Measurements from ENCODE around the gene CD22. TPM values are rescaled to one million over a fixed set of nuclear protein-coding genes. Genes with fewer than 3 reads are reported as not detected.
A peak's percentile ranks its signal among the peaks of the same experiment; 100 is the strongest.

CD22 gene
- total RNA-seq, 4 donors from 2014 or later: not detected

DNA sequence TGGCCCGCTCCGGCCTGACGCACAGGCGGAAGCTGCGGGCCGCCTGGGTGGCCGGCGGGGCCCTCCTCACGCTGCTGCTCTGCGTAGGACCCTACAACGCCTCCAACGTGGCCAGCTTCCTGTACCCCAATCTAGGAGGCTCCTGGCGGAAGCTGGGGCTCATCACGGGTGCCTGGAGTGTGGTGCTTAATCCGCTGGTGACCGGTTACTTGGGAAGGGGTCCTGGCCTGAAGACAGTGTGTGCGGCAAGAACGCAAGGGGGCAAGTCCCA, 23.1 kb downstream of the CD22 start:
- Histone ChIP-seq H3K36me3 (no peaks in the 10 kb centered on the region), H3K9me3 (no peaks in the 10 kb centered on the region), H3K4me3 (no peak overlapping the region), H3K4me1 (peaks cover 8% of the 10 kb centered on the region), H3K27me3 (peaks cover 20% of the 10 kb centered on the region), H3K27ac (no peak overlapping the region)
- no peak for TF ChIP-seq EP300 (IDR thresholded peaks at IDR 0.05)
- TF ChIP-seq, protein P1, sequence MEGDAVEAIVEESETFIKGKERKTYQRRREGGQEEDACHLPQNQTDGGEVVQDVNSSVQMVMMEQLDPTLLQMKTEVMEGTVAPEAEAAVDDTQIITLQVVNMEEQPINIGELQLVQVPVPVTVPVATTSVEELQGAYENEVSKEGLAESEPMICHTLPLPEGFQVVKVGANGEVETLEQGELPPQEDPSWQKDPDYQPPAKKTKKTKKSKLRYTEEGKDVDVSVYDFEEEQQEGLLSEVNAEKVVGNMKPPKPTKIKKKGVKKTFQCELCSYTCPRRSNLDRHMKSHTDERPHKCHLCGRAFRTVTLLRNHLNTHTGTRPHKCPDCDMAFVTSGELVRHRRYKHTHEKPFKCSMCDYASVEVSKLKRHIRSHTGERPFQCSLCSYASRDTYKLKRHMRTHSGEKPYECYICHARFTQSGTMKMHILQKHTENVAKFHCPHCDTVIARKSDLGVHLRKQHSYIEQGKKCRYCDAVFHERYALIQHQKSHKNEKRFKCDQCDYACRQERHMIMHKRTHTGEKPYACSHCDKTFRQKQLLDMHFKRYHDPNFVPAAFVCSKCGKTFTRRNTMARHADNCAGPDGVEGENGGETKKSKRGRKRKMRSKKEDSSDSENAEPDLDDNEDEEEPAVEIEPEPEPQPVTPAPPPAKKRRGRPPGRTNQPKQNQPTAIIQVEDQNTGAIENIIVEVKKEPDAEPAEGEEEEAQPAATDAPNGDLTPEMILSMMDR (IDR thresholded peaks at IDR 0.05): no peak
- no peak for TF ChIP-seq POLR2AphosphoS5 (IDR thresholded peaks at IDR 0.05)
- no peak for TF ChIP-seq POLR2A (IDR thresholded peaks at IDR 0.05)
- DNase-seq (ENCODE audit: low spot score in 2 of 2): no peak
- WGBS: 79% methylated on average over 14 of the region's 18 CpGs

DNA sequence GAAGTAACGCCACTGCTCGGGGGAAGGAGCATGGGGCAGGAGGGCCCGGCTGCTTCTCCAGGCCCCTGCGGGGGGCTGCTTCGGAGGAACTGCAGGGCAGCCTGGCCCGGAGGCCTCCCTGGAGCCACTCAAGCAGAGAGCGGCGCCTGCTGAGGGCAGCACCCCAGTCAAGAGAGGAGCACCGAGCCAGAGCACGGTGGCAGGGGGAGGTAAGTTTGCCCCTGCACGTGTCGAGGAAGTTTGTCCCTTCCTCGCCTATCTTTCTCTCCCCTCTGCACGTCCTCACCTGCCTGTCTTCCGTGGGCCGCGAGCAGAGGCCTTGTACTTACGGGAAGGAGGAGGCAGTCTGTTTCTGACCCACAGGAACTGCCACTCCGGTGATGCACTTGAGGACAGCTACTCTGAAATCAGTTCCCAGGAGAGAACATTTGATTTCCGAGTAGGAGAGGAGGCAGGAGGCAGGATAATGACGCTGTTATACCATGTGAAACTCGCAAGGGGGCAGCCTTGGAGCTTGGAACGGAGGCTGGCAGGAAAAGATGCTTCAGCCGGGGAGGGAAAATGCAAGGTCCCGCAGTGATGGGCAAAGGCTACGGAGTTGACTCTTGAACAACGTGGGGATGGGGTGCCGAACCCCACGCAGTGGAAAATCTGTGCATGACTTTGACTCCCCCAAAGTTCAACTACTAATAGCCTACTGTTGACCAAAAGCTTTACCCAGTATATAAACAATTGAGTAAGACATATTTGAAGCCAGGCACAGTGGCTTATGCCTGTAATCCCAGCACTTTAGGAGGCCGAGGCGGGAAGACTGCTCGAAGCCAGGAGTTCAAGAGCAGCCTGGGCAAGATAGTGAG, 23.7 kb downstream of the CD22 start:
- peaks cover 10% of the 10 kb centered on the region for H3K4me1 ChIP-seq
- DNase-seq (ENCODE audit: low spot score in 2 of 2): peak in 1 of 2 donors; percentile 70
- H3K36me3 ChIP-seq: no peaks in the 10 kb centered on the region
- TF ChIP-seq, protein P1 (IDR thresholded peaks at IDR 0.05): peak; percentile 75 to 81
- TF ChIP-seq POLR2AphosphoS5 (IDR thresholded peaks at IDR 0.05): no peak
- H3K9me3 ChIP-seq: no peaks in the 10 kb centered on the region
- H3K4me3 ChIP-seq: no peak overlapping the region
- 20% methylated on average over 25 of the region's 32 CpGs for WGBS
- peaks cover 21% of the 10 kb centered on the region for H3K27me3 ChIP-seq
- no peak overlapping the region for H3K27ac ChIP-seq

DNA sequence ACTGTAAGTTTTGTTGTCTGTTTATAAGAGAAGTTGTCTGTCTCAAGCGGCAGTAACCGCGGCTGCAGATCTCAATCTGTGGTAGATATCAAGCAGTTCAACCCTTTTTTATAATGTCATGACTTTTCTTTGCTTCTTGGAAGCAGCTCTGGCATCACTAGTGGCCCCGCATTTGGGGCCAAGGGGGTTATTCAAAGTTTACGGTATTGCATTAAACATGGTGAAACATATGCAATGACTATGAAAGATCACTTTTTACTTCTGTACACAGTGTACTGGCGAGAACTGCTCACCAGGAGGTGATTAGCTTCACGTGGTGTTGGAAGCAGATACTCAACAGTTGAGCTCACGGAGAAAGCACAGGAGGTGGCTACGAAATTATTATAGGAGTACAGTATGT, 24.6 kb downstream of the CD22 start:
- H3K36me3 ChIP-seq: no peaks in the 10 kb centered on the region
- peaks cover 28% of the 10 kb centered on the region for H3K27me3 ChIP-seq
- H3K4me3 ChIP-seq: no peak overlapping the region
- peaks cover 17% of the 10 kb centered on the region for H3K4me1 ChIP-seq
- peak in 1 of 2 donors; percentile 20 for DNase-seq (ENCODE audit: low spot score in 2 of 2)
- WGBS: 64% methylated on average over 9 of the region's 9 CpGs
- H3K9me3 ChIP-seq: no peaks in the 10 kb centered on the region
- no peak for TF ChIP-seq EP300 (IDR thresholded peaks at IDR 0.05)
- TF ChIP-seq POLR2A (IDR thresholded peaks at IDR 0.05): no peak
- TF ChIP-seq POLR2AphosphoS5 (IDR thresholded peaks at IDR 0.05): no peak
- TF ChIP-seq, protein P1 (IDR thresholded peaks at IDR 0.05): no peak
- H3K27ac ChIP-seq: no peak overlapping the region

DNA sequence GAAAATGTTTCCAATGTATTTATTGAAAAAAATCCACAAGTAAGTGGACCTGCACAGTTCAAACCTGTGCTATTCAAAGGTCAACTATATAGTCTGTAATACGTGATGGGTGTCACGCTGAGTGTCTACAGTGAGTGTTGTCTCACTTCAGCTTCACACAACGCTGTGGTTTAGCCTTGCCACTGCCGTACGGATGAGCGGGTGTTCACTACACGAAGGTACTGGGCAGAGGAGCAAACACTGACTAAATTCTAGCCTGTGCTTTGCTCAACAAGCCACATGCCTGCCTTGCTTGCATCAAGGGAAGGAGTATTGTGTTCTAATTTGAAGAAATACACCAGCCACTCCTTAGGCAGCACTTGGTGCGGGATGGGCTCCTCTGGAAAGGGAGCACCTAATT, 25.9 kb downstream of the CD22 start:
- Histone ChIP-seq H3K4me3 (no peak overlapping the region), H3K9me3 (no peaks in the 10 kb centered on the region), H3K27ac (no peak overlapping the region), H3K36me3 (no peaks in the 10 kb centered on the region), H3K27me3 (peaks cover 28% of the 10 kb centered on the region), H3K4me1 (peaks cover 17% of the 10 kb centered on the region)
- DNase-seq (ENCODE audit: low spot score in 2 of 2): peak in 1 of 2 donors; percentile 29
- WGBS: 81% methylated on average over 8 of the region's 8 CpGs
- no peak for TF ChIP-seq POLR2A (IDR thresholded peaks at IDR 0.05)
- TF ChIP-seq, protein P1 (IDR thresholded peaks at IDR 0.05): no peak
- TF ChIP-seq POLR2AphosphoS5 (IDR thresholded peaks at IDR 0.05): no peak
- no peak for TF ChIP-seq EP300 (IDR thresholded peaks at IDR 0.05)

DNA sequence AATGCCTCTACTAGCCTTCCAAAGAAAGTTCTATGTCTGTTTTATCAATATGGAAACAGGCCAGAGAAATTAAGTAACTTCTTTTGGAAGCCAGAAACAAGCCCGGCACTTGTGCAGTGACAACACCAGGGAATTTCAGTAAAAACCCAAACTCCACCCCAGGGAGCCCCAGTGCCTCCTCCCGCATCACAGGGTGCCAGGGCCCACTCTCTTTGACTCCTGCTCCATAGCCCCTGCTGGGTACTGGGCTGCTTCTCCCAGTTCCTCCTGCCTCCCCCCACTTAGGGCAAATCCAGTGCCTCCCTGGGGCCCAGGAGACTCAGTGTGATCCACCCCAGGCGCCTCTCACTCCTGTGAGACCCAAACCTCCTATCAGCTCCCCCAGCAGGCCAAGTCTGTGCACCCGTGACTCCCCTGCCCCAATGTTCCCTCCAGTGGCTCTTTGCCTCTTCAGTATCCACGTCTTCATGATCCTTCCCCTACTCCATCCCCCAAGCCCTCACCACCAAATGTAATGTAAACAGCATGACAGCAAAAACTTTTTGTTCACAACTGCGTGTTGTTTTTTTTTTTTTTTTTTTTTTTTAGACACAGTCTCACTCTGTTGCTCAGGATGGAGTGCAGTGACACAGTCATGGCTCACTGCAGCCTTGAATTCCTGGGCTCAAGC, 26.9 kb downstream of the CD22 start:
- WGBS: 34% methylated on average over 6 of the region's 6 CpGs
- Histone ChIP-seq H3K27ac (no peak overlapping the region), H3K9me3 (no peaks in the 10 kb centered on the region), H3K4me3 (no peak overlapping the region), H3K36me3 (no peaks in the 10 kb centered on the region), H3K27me3 (peaks cover 28% of the 10 kb centered on the region), H3K4me1 (peaks cover 17% of the 10 kb centered on the region)
- DNase-seq (ENCODE audit: low spot score in 2 of 2): peak; percentile 24 to 58
- TF ChIP-seq, protein P1 (IDR thresholded peaks at IDR 0.05): no peak
- no peak for TF ChIP-seq POLR2AphosphoS5 (IDR thresholded peaks at IDR 0.05)
- TF ChIP-seq EP300 (IDR thresholded peaks at IDR 0.05): no peak
- TF ChIP-seq POLR2A (IDR thresholded peaks at IDR 0.05): no peak

Data from suprapubic skin (tissue), 4 donors.